DMS153 (cell line): ENCODE results near the gene GABRB3.

ENCODE experiments used
- DNase-seq: peaks from one replicate; lab custom pipeline; 2025; lab: John Stamatoyannopoulos, UW

The GABRB3 gene

DNA sequence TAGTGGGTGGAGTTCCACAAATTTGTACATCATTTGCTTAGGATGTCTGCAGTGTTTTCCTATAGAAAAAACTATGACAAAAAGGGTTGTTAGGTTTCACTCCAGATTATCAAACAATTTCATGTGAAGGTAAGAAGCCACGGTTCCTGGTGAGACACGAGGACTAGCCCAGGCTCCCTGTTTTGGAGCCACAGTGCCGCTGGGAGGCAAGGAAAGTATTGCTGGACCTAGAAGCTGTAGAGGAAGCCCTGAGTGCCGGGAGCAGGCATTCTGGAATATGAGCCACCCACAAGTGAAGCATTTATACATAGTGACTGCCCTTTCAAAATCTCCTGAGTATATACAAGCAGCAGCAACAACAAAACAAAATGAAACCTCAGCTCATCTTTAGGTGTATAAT, 142.0 kb downstream of the GABRB3 start:
- no peak for DNase-seq

DNA sequence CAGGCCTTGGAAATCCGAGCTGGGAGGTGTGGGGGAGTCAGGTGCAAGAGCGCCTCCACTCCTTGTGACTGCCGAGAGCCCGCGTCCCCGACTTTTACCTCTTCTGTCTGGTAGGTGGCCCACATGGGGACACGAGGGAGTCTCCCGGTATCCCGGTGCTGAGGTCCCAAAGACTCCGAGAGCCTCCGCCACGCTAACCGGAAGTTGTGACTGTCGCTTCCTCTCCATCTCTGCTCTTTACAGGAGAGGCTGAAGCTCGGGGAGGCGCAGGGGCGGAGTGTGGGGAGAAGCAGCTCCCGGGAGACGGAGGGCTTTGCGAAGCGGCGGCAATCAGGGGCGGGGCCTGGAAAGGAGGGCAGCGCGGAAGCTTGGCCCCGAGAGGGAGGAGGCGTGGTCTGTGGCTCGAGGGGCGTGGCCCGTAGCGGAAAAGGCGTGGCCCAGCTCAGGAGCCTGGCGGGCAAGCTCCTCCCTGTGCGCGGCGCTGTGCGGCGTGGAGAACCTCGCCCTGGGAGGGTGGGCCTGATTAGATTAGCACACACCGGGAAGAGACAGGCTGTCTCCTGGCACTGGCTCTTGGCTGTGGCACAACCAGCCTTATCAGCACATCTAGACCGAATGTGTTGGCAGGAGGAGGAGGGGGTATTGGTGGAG, 143.9 kb downstream of the GABRB3 start:
- no peak for DNase-seq

DNA sequence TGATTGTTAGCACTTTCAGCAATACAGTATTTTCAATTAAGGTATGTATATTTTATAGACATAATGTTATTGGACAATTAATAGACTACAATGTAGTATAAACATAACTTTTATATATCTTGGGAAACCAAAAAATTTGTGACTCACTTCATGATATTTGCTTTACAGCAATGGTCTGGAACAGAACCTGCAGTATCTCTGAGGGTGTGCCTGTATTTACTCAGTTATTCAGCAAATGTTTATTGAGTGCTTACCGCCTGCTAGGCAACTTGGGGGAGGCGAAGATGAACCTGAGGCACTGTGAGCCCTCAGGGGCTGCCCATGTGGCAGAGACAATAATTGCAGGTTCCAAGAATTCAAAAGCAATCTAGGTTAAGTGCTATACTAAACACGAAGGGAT, 144.8 kb downstream of the GABRB3 start:
- no peak for DNase-seq

DNA sequence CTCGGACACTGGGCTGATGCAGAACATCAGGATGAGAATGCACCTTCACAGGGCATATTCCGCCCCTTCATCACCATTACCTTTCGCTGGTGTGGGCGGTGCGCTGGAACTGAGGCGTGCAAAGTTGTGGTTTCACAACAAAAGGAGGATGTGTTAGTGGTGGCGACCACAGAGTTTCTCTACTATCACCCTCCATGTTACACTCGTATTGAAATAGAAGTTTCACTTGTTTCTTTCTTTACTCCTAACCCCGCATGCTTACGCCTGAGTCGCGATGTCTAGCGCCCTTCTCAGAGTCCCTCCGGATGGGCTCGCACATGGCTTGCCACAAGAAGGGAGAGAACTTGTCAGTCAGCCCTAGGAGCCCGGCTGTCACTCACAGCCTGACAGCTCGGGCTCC, 148.7 kb downstream of the GABRB3 start:
- no peak for DNase-seq

DNA sequence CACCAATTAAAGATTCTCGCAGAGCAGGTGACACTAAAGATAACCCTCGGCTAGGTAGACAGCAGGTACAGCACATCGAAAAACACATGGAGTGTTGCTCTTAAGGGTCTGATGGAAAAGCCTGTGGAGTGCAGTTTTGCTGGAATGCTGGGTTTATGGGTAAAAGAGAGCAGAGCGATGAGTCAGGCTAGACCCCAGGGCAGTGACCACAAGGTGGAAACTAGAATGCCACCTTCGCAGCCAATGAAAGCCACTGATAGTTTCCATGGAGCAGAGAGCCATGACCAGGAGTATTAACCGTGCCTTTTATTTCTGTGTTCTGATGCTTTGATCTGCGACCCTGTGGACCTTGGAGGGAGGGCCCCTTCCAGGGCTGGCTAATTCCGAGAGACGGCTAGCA, 149.8 kb downstream of the GABRB3 start:
- DNase-seq = no peak

DNA sequence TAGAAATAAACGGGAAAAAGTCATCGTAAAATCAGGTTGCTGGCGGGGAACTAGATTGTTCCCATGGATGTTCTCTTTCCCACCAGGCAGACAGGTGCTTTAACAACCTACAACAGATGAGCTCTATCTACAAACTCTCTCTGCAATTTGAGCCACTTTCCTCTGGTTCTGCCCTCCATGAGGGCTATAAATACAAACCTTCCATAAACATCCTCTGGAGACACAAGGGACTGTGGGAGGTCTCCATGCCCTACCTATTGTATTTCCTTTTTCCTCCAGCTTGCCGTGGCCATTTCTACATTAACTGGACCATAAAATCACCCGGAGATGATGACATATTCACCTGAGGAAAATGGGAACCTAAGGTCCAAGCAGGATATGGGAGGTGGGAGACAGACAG, 151.1 kb downstream of the GABRB3 start:
- no peak for DNase-seq

- DNase-seq = no peak
Measured at GRCh38 chr15:26620528-26621458, 152.1 kb downstream of the GABRB3 start.

- no peak for DNase-seq
Measured at GRCh38 chr15:26615927-26616302, 157.0 kb downstream of the GABRB3 start.

- no peak for DNase-seq
Measured at GRCh38 chr15:26615188-26615926, 157.5 kb downstream of the GABRB3 start.

- DNase-seq = no peak
Measured at GRCh38 chr15:26614734-26615133, 158.1 kb downstream of the GABRB3 start.

- no peak for DNase-seq
Measured at GRCh38 chr15:26598704-26599103, 174.2 kb downstream of the GABRB3 start.

DNA sequence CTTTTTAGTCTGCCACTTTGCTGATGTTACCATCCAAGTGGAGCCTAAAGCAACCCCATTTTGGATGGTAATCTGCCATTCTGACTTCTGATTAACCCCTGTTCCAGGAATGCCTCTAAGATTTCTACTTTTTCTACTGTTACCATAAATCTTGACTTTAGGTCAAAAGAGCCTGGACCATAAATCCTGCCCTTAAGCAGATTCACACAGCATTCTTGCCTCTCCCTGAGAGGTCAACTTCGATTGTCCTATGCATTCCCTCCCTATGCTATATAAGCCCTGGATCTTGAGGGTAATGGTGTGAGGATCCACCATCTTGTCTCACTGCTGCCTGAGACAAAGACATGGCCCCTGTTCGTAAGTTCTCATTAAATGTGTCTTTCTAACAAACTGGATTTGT, 177.3 kb downstream of the GABRB3 start:
- no peak for DNase-seq

DNA sequence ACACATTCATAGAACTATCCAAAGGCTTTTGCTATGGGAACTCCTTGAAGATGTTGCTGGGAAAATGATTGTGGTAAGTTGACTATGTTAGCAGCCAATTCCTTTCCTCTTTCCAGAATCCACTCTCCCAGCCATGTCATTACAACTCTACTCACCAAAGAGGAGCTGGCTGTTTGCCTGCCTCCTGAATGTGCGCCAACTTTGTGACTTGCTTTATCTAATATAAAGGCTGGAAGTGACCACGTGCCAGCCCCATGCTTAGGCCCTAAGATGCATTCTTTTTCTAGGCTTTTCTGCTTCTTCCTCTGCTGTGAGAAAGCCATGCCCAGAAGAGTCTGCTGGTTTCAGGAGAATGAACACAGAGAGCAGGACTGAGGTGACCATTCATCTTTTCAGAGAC, 182.2 kb downstream of the GABRB3 start:
- DNase-seq = no peak

- no peak for DNase-seq
Measured at GRCh38 chr15:26582840-26583239, 190.0 kb downstream of the GABRB3 start.

- no peak for DNase-seq
Measured at GRCh38 chr15:26580943-26581342, 191.9 kb downstream of the GABRB3 start.

DNA sequence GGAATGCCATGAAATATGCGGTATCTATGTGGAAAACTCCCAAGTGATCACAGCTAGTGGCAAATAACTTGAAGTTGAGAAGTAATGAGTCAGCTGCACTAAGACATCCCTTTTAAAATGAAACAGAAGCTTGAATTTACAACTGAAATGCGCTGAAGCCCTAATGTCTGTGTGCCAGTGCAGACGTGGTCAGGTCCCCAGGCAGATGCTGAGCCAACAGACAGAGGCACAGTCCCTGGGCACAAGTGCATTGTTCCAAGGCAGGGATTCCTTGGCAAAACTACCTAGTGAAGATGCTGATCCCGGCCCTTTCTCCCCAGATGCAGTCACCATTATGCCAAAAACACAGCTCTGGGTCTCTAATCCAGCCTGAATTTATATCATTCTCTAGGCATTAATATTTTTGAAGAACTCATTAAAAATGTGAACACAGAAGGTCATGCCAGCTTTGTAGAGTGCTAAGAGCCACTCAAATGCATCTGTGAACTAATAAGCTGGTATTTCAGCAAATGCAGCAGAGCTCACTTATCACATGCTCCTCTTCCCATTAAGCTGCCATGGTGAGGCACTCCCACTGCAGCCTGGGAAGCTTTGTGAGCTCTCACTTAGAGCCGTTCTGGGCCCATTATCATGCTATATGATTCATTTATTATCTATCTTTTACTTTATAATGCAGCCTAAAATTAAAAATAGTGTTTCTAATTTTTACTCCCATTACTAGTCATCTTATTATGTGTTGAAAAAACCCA, 200.1 kb downstream of the GABRB3 start:
- no peak for DNase-seq

- no peak for DNase-seq
Measured at GRCh38 chr15:26571346-26571745, 201.5 kb downstream of the GABRB3 start.

DNA sequence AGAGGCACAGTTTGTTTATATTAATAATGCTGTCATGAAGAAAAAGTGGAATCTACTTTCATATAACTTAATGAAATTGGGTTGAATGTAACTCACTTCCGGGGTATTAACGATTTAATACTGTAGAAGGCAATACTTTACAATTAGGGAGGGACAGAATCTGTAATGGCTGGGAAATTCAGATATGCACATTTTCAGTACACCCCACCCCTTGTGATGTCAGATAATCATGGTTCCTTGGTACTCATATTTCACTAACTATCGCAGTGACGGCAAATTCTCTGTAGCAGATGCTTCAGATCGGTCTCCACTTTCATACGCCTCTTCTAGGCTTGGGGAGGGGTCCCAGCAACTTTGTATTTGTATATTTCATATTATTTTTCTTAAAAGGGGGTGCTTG, 207.3 kb downstream of the GABRB3 start:
- DNase-seq = no peak

DNA sequence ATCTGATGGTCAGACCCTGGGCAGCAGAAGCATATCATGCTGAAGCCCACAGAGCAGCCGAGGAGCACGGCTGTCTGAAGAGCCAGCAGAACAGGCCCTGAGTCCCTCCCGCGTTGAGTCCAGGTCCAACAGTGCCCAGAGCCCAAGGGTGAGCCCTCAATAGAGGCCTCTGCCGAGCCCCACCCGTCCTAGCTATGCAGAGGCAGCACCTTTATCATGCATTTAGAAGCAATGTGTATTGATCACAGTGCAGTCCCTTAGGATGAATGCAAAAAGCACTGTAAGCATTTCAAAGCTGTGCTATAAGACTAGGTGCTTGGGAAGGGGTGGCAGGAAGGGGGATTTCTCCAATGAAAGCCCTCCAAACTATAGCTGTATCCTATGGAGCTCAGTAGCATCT, 208.5 kb downstream of the GABRB3 start:
- DNase-seq = no peak

- DNase-seq = no peak
Measured at GRCh38 chr15:26562336-26562735, 210.5 kb downstream of the GABRB3 start.

- no peak for DNase-seq
Measured at GRCh38 chr15:26561896-26562295, 211.0 kb downstream of the GABRB3 start.

- DNase-seq = no peak
Measured at GRCh38 chr15:26561130-26561529, 211.7 kb downstream of the GABRB3 start.
